CD4-positive, alpha-beta T cell treated with Interferon alpha-2 for 1 hour (primary cell): Measurements from ENCODE around the gene HDAC2.

Experiments used
- DNase-seq, 2 donors: peaks; one replicate each; pipeline ENCODE4 v3.0.0-alpha.2; 2020 to 2022

HDAC2 gene

GRCh38 chr6:113907102-113907815, 63.7 kb downstream of the HDAC2 start:
- DNase-seq: no peak

- no peak for DNase-seq
Observed at GRCh38 chr6:113903666-113904330, 67.2 kb downstream of the HDAC2 start.

- no peak for DNase-seq
Observed at GRCh38 chr6:113901482-113901881, 69.5 kb downstream of the HDAC2 start.

- no peak for DNase-seq
Observed at GRCh38 chr6:113894712-113895674, 76.0 kb downstream of the HDAC2 start.

GRCh38 chr6:113893866-113894265, 77.1 kb downstream of the HDAC2 start:
- DNase-seq: no peak

- DNase-seq: no peak
Observed at GRCh38 chr6:113893451-113893850, 77.5 kb downstream of the HDAC2 start.

- no peak for DNase-seq
Observed at GRCh38 chr6:113888956-113889630, 81.9 kb downstream of the HDAC2 start.

GRCh38 chr6:113888493-113888892, 82.5 kb downstream of the HDAC2 start:
- no peak for DNase-seq

GRCh38 chr6:113886512-113886911, 84.4 kb downstream of the HDAC2 start:
- DNase-seq: no peak

GRCh38 chr6:113884011-113884410, 86.9 kb downstream of the HDAC2 start:
- no peak for DNase-seq
